ENCODE data around the gene KCNIP3. TPM values are rescaled to one million over a fixed set of nuclear protein-coding genes. Genes with fewer than 3 reads are reported as not detected.

The KCNIP3 gene
- total RNA-seq, 2 experiments from 2014 or later: 0.52 TPM; not detected in 1

- H3K9me3 ChIP-seq (ENCODE audit: control insufficient read depth in 1 of 2, insufficient read depth in 1 of 2, low read length in 2 of 2): peaks cover 0 to 3% of the 10 kb centered on the region in 2 experiments
- Mint-ChIP-seq H3K4me1 (ENCODE audit: low read depth) (no peaks in the 10 kb centered on the region), H3K27me3 (no peaks in the 10 kb centered on the region), H3K9me3 (no peaks in the 10 kb centered on the region), H3K36me3 (ENCODE audit: low read depth) (no peaks in the 10 kb centered on the region), H3K27ac (no peak overlapping the region), H3K4me3 (no peak overlapping the region)
- intact Hi-C loops (cut with DNase I, micrococcal nuclease): no loop called here
- H3K27me3 ChIP-seq (ENCODE audit: control insufficient read depth in 1 of 2, insufficient read depth in 2 of 2, low read length in 2 of 2): no peaks in the 10 kb centered on the region
- H3K4me1 ChIP-seq (ENCODE audit: insufficient read depth, low read length): no peaks in the 10 kb centered on the region
- ChIA-PET CTCF (no interaction called here), POLR2A (no interaction called here)
- TF ChIP-seq CTCF (IDR thresholded peaks at IDR 0.05): no peak
- no peak for DNase-seq
- ATAC-seq (ENCODE audit: poor library complexity): no peak
- no peak overlapping the region for H3K27ac ChIP-seq (ENCODE audit: low read depth in 1 of 2, low read length in 2 of 2)
- H3K4me3 ChIP-seq (ENCODE audit: low read length): no peak overlapping the region
- H3K36me3 ChIP-seq (ENCODE audit: insufficient read depth, low read length): no peaks in the 10 kb centered on the region
Observed at GRCh38 chr2:95306336-95306895, 9.3 kb downstream of the KCNIP3 start.

GRCh38 chr2:95307036-95307435 is 9.9 kb downstream of the KCNIP3 start:
- ChIA-PET POLR2A (no interaction called here), CTCF (no interaction called here)
- Histone ChIP-seq H3K4me1 (ENCODE audit: insufficient read depth, low read length) (no peaks in the 10 kb centered on the region), H3K36me3 (ENCODE audit: insufficient read depth, low read length) (no peaks in the 10 kb centered on the region), H3K27me3 (ENCODE audit: control insufficient read depth in 1 of 2, insufficient read depth in 2 of 2, low read length in 2 of 2) (no peaks in the 10 kb centered on the region), H3K9me3 (ENCODE audit: control insufficient read depth in 1 of 2, insufficient read depth in 1 of 2, low read length in 2 of 2) (peaks cover 0 to 7% of the 10 kb centered on the region in 2 experiments), H3K4me3 (ENCODE audit: low read length) (no peak overlapping the region), H3K27ac (ENCODE audit: low read depth in 1 of 2, low read length in 2 of 2) (no peak overlapping the region)
- DNase-seq: no peak
- Mint-ChIP-seq H3K4me3 (no peak overlapping the region), H3K36me3 (ENCODE audit: low read depth) (no peaks in the 10 kb centered on the region), H3K4me1 (ENCODE audit: low read depth) (no peaks in the 10 kb centered on the region), H3K9me3 (no peaks in the 10 kb centered on the region), H3K27me3 (no peaks in the 10 kb centered on the region), H3K27ac (no peak overlapping the region)
- ATAC-seq (ENCODE audit: poor library complexity): no peak
- TF ChIP-seq CTCF (IDR thresholded peaks at IDR 0.05): no peak
- intact Hi-C loops (cut with DNase I, micrococcal nuclease): no loop called here

- Mint-ChIP-seq H3K27ac (no peak overlapping the region), H3K27me3 (no peaks in the 10 kb centered on the region), H3K9me3 (no peaks in the 10 kb centered on the region), H3K4me3 (no peak overlapping the region), H3K36me3 (ENCODE audit: low read depth) (no peaks in the 10 kb centered on the region), H3K4me1 (ENCODE audit: low read depth) (no peaks in the 10 kb centered on the region)
- ATAC-seq (ENCODE audit: poor library complexity) (no peak), DNase-seq (no peak)
- intact Hi-C loops (cut with DNase I, micrococcal nuclease): no loop called here
- H3K4me3 ChIP-seq (ENCODE audit: low read length): no peak overlapping the region
- H3K27me3 ChIP-seq (ENCODE audit: control insufficient read depth in 1 of 2, insufficient read depth in 2 of 2, low read length in 2 of 2): no peaks in the 10 kb centered on the region
- no peak overlapping the region for H3K27ac ChIP-seq (ENCODE audit: low read depth in 1 of 2, low read length in 2 of 2)
- no peaks in the 10 kb centered on the region for H3K4me1 ChIP-seq (ENCODE audit: insufficient read depth, low read length)
- H3K36me3 ChIP-seq (ENCODE audit: insufficient read depth, low read length): no peaks in the 10 kb centered on the region
- CTCF ChIA-PET: no interaction called here
- POLR2A ChIA-PET: no interaction called here
- H3K9me3 ChIP-seq (ENCODE audit: control insufficient read depth in 1 of 2, insufficient read depth in 1 of 2, low read length in 2 of 2): peaks cover 0 to 8% of the 10 kb centered on the region in 2 experiments
- TF ChIP-seq CTCF (IDR thresholded peaks at IDR 0.05): no peak
Observed at GRCh38 chr2:95307878-95308277, 10.7 kb downstream of the KCNIP3 start.

Measured in CD4-positive, alpha-beta T cell (primary cell).